HL-60 (cell line): ENCODE data around the gene NAP1L4.

ENCODE experiments used
- DNase-seq, 2 experiments: peaks; one replicate each; pipeline ENCODE4 v3.0.0-alpha.2; 2010 to 2020; ENCODE audit warnings: low read depth in 1 of 2, low spot score in 1 of 2
- H3K27ac ChIP-seq: fragments of 250-450 bp; sonication (Bioruptor Pico); replicated peaks from 2 replicates; pipeline ENCODE4 v1.5.1; 2020; ENCODE audit warnings: mild to moderate bottlenecking, moderate library complexity
- H3K27me3 ChIP-seq: fragments of 250-450 bp; sonication (Bioruptor Pico); 2 replicates; pipeline ENCODE4 v1.5.1; 2021; ENCODE audit warnings: mild to moderate bottlenecking, moderate library complexity; ENCODE audit not compliant: insufficient read depth, poor library complexity, severe bottlenecking
- H3K4me3 ChIP-seq: replicated peaks from 2 replicates; pipeline ENCODE4 v1.5.1; 2011; ENCODE audit warnings: mild to moderate bottlenecking, control low read depth, low read length; ENCODE audit not compliant: insufficient read depth
- GABPA ChIP-seq: IDR thresholded peaks from 2 replicates; pipeline ENCODE4 v1.6.1; 2012; ENCODE audit warnings: low read depth
- POLR2AphosphoS5 ChIP-seq: IDR thresholded peaks from 2 replicates; pipeline ENCODE4 v1.6.1; 2012; ENCODE audit warnings: low read depth
- SPI1 ChIP-seq: IDR thresholded peaks from 2 replicates; pipeline ENCODE4 v1.6.1; 2012; ENCODE audit warnings: low read depth, mild to moderate bottlenecking, borderline replicate concordance
- TF ChIP-seq, protein P1 (sequence below): IDR thresholded peaks from one replicate; pipeline ENCODE4 v1.5.1; 2011; ENCODE audit warnings: low read length, control low read depth, inconsistent platforms; ENCODE audit not compliant: insufficient read depth
- TF ChIP-seq, protein P2 (sequence below): IDR thresholded peaks from 2 replicates; pipeline ENCODE4 v1.6.1; 2012; ENCODE audit warnings: low read depth; ENCODE audit not compliant: insufficient replicate concordance

Gene NAP1L4

DNA sequence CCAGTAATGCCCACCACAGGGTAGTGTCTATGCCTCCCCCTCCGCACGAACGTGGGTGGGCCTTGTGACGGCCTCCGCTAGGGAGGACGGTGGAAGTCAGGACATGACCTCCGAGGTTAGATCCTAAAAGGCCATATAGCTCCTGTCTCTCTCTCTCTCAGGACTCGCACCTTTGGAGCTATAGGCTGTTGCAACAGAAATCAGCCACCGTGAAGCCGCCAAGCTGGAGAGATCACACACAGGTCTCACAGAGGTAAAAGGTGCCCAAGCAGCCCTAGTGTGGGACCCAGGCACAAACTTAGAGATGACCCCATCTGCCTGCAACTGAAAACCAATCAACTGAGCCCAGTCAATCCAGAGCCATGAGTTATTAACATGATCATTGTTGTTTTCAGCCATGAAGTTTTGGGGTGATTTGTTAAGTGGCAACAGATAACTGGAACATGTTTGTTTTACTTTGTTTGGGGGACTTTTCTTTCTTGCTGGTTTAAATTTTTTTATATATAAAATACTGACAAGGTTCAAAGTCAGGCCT lies 7.4 kb upstream of the NAP1L4 start:
- DNase-seq = no peak
- Histone ChIP-seq H3K4me3 (no peak overlapping the region), H3K27ac (no peak overlapping the region), H3K27me3 (no peaks in the 10 kb centered on the region)
- TF ChIP-seq SPI1 = no peak
- TF ChIP-seq POLR2AphosphoS5 = no peak

DNA sequence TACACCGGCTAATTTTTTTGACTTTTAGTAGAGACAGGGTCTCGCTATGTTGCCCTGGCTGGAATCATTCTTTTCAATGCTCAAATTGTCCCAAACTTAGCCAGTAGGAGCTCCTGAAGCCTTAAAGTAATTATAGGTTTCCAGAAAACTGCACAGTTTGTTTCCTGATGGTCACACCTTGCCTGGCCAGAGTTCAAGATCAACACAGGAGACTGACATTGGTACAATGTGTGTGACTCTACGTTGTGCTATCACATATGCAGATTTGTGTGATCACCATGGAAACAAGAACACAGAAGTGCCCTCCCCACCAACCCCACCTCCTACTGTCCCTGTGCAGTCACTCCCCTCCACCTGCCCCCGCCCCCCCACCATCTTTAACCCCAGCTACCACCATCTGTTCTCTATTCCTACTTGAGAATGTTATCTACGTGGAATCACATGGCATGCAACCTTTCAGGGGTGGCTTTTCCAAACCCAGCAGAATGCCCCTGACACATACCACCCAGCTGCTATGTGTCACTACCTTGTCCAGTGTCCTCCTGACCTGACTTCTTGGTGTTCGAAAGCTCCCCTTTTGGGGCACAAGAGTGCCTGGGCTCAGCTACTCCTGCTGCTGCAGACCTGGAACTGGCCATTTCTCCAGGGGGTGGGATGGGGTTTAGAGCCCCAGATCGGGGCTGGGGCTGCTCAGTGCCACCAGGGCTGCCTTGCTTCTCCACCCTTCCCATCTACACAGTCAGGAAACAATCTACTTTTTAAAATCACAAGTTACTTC lies 6.1 kb upstream of the NAP1L4 start:
- H3K27ac ChIP-seq = no peak overlapping the region
- H3K4me3 ChIP-seq = no peak overlapping the region
- no peak for DNase-seq
- no peak for TF ChIP-seq GABPA
- TF ChIP-seq POLR2AphosphoS5 = no peak
- TF ChIP-seq, protein P1, sequence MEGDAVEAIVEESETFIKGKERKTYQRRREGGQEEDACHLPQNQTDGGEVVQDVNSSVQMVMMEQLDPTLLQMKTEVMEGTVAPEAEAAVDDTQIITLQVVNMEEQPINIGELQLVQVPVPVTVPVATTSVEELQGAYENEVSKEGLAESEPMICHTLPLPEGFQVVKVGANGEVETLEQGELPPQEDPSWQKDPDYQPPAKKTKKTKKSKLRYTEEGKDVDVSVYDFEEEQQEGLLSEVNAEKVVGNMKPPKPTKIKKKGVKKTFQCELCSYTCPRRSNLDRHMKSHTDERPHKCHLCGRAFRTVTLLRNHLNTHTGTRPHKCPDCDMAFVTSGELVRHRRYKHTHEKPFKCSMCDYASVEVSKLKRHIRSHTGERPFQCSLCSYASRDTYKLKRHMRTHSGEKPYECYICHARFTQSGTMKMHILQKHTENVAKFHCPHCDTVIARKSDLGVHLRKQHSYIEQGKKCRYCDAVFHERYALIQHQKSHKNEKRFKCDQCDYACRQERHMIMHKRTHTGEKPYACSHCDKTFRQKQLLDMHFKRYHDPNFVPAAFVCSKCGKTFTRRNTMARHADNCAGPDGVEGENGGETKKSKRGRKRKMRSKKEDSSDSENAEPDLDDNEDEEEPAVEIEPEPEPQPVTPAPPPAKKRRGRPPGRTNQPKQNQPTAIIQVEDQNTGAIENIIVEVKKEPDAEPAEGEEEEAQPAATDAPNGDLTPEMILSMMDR = no peak
- no peak for TF ChIP-seq SPI1
- TF ChIP-seq, protein P2, sequence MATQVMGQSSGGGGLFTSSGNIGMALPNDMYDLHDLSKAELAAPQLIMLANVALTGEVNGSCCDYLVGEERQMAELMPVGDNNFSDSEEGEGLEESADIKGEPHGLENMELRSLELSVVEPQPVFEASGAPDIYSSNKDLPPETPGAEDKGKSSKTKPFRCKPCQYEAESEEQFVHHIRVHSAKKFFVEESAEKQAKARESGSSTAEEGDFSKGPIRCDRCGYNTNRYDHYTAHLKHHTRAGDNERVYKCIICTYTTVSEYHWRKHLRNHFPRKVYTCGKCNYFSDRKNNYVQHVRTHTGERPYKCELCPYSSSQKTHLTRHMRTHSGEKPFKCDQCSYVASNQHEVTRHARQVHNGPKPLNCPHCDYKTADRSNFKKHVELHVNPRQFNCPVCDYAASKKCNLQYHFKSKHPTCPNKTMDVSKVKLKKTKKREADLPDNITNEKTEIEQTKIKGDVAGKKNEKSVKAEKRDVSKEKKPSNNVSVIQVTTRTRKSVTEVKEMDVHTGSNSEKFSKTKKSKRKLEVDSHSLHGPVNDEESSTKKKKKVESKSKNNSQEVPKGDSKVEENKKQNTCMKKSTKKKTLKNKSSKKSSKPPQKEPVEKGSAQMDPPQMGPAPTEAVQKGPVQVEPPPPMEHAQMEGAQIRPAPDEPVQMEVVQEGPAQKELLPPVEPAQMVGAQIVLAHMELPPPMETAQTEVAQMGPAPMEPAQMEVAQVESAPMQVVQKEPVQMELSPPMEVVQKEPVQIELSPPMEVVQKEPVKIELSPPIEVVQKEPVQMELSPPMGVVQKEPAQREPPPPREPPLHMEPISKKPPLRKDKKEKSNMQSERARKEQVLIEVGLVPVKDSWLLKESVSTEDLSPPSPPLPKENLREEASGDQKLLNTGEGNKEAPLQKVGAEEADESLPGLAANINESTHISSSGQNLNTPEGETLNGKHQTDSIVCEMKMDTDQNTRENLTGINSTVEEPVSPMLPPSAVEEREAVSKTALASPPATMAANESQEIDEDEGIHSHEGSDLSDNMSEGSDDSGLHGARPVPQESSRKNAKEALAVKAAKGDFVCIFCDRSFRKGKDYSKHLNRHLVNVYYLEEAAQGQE = no peak
- no peaks in the 10 kb centered on the region for H3K27me3 ChIP-seq

DNA sequence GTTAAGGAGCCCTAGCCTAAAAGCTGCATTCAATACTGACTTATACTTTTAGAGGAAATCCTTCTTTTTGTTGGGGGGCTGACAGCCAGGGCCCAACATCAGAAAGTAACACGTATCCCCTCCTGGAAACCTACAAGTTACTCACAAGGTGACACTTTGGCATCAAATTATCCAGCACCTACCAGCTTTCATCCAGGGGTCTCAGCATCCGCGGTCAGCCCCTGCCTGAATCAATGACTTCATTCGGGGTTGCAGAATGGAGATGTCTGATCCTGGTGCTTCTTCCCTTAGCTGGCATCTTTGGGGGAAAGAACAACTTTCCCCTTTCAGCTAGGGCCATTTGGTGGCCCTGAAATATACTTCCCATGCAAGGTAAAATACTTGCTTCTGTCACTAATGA lies 5.3 kb upstream of the NAP1L4 start:
- Histone ChIP-seq H3K27ac (no peak overlapping the region), H3K4me3 (no peak overlapping the region), H3K27me3 (no peaks in the 10 kb centered on the region)
- no peak for TF ChIP-seq SPI1
- no peak for TF ChIP-seq GABPA
- TF ChIP-seq, protein P2 = no peak
- TF ChIP-seq, protein P1 = no peak
- no peak for TF ChIP-seq POLR2AphosphoS5
- DNase-seq = no peak

DNA sequence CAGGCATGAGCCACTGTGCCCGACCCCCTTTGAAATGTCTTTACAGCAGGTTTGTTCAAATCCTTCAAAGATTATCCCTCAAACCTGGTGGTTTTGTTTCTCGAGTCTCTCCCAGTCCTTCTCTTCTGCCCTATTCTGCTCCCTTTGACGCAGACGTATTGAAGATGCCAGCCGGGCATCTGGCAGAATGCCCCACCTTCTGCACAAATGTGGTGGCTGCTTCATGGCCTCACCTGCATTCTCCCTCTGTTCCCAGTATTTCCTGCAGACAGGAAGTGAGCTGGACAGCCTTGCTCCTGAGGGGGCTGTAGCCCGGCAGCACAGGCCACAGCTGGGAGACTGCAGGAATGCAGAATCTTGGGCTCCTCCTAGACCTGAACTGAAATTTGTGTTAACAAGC lies 4.8 kb upstream of the NAP1L4 start:
- no peaks in the 10 kb centered on the region for H3K27me3 ChIP-seq
- TF ChIP-seq POLR2AphosphoS5 (no peak), SPI1 (no peak), GABPA (no peak)
- TF ChIP-seq, protein P1 = no peak
- TF ChIP-seq, protein P2 = no peak
- DNase-seq = no peak
- H3K27ac ChIP-seq = no peak overlapping the region
- H3K4me3 ChIP-seq = no peak overlapping the region
